ENCODE results near the gene GRAMD4.

GRAMD4 gene

GRCh38 chr22:46678003-46678657 lies 57.9 kb downstream of the GRAMD4 start:
- no peak for FAIRE-seq
- no peak for DNase-seq (ENCODE audit: insufficient read length, low spot score)
- no peak for TF ChIP-seq POLR2A (IDR thresholded peaks at IDR 0.05; ENCODE audit: low read depth, low read length)
- TF ChIP-seq POLR2AphosphoS5 (IDR thresholded peaks at IDR 0.05; ENCODE audit: low read depth, low read length): no peak
- no peak for TF ChIP-seq POU2F2 (IDR thresholded peaks at IDR 0.05; ENCODE audit: low read depth, low read length)
- TF ChIP-seq TAF1 (IDR thresholded peaks at IDR 0.05; ENCODE audit: low read depth, low read length): no peak
- no peak for TF ChIP-seq SPI1 (IDR thresholded peaks at IDR 0.05; ENCODE audit: low read depth, low read length)

GRCh38 chr22:46678785-46679700 lies 58.9 kb downstream of the GRAMD4 start:
- no peak for FAIRE-seq
- no peak for TF ChIP-seq TAF1 (IDR thresholded peaks at IDR 0.05; ENCODE audit: low read depth, low read length)
- TF ChIP-seq SPI1 (IDR thresholded peaks at IDR 0.05; ENCODE audit: low read depth, low read length): no peak
- no peak for TF ChIP-seq POLR2A (IDR thresholded peaks at IDR 0.05; ENCODE audit: low read depth, low read length)
- no peak for DNase-seq (ENCODE audit: insufficient read length, low spot score)

- DNase-seq (ENCODE audit: insufficient read length, low spot score) (no peak), FAIRE-seq (no peak)
- TF ChIP-seq SPI1 (IDR thresholded peaks at IDR 0.05; ENCODE audit: low read depth, low read length): no peak
- TF ChIP-seq PAX5 (IDR thresholded peaks at IDR 0.05; ENCODE audit: insufficient read depth, low read length, severe bottlenecking): no peak
- TF ChIP-seq POU2F2 (IDR thresholded peaks at IDR 0.05; ENCODE audit: low read depth, low read length): no peak
Observed at GRCh38 chr22:46679706-46680269, 59.6 kb downstream of the GRAMD4 start.

- peak; percentile 65 for DNase-seq (ENCODE audit: insufficient read length, low spot score)
- no peak for FAIRE-seq
- no peak for TF ChIP-seq TAF1 (IDR thresholded peaks at IDR 0.05; ENCODE audit: low read depth, low read length)
- no peak for TF ChIP-seq POU2F2 (IDR thresholded peaks at IDR 0.05; ENCODE audit: low read depth, low read length)
- TF ChIP-seq SPI1 (IDR thresholded peaks at IDR 0.05; ENCODE audit: low read depth, low read length): no peak
- TF ChIP-seq POLR2A (IDR thresholded peaks at IDR 0.05; ENCODE audit: low read depth, low read length): no peak
- TF ChIP-seq PAX5 (IDR thresholded peaks at IDR 0.05; ENCODE audit: insufficient read depth, low read length, severe bottlenecking): no peak
- no peak for TF ChIP-seq POLR2AphosphoS5 (IDR thresholded peaks at IDR 0.05; ENCODE audit: low read depth, low read length)
Observed at GRCh38 chr22:46681010-46681409, 60.8 kb downstream of the GRAMD4 start.

GRCh38 chr22:46682011-46682731 lies 62.0 kb downstream of the GRAMD4 start:
- FAIRE-seq (no peak), DNase-seq (ENCODE audit: insufficient read length, low spot score) (no peak)
- TF ChIP-seq POU2F2 (IDR thresholded peaks at IDR 0.05; ENCODE audit: low read depth, low read length) (no peak), SPI1 (IDR thresholded peaks at IDR 0.05; ENCODE audit: low read depth, low read length) (no peak), POLR2AphosphoS5 (IDR thresholded peaks at IDR 0.05; ENCODE audit: low read depth, low read length) (no peak), PAX5 (IDR thresholded peaks at IDR 0.05; ENCODE audit: insufficient read depth, low read length, severe bottlenecking) (no peak), TAF1 (IDR thresholded peaks at IDR 0.05; ENCODE audit: low read depth, low read length) (no peak), POLR2A (IDR thresholded peaks at IDR 0.05; ENCODE audit: low read depth, low read length) (no peak)

- FAIRE-seq (peak; percentile 97), DNase-seq (ENCODE audit: insufficient read length, low spot score) (peak; percentile 81)
Observed at GRCh38 chr22:46684706-46685105, 64.5 kb downstream of the GRAMD4 start.

GRCh38 chr22:46686221-46687047 lies 66.2 kb downstream of the GRAMD4 start:
- TF ChIP-seq POLR2A (IDR thresholded peaks at IDR 0.05; ENCODE audit: low read depth, low read length): no peak
- no peak for TF ChIP-seq TAF1 (IDR thresholded peaks at IDR 0.05; ENCODE audit: low read depth, low read length)
- TF ChIP-seq POLR2AphosphoS5 (IDR thresholded peaks at IDR 0.05; ENCODE audit: low read depth, low read length): no peak
- TF ChIP-seq PAX5 (IDR thresholded peaks at IDR 0.05; ENCODE audit: insufficient read depth, low read length, severe bottlenecking): no peak
- no peak for TF ChIP-seq POU2F2 (IDR thresholded peaks at IDR 0.05; ENCODE audit: low read depth, low read length)
- no peak for TF ChIP-seq SPI1 (IDR thresholded peaks at IDR 0.05; ENCODE audit: low read depth, low read length)
- DNase-seq (ENCODE audit: insufficient read length, low spot score) (no peak), FAIRE-seq (peak; percentile 80)

More at GRCh38 chr22:46684706-46685105, 64.5 kb downstream of the GRAMD4 start:
- peak; percentile 84 for TF ChIP-seq PAX5 (IDR thresholded peaks at IDR 0.05; ENCODE audit: insufficient read depth, low read length, severe bottlenecking)
- TF ChIP-seq POLR2AphosphoS5 (IDR thresholded peaks at IDR 0.05; ENCODE audit: low read depth, low read length): no peak

- no peak for TF ChIP-seq POLR2A (IDR thresholded peaks at IDR 0.05; ENCODE audit: low read depth, low read length)
- no peak for TF ChIP-seq TAF1 (IDR thresholded peaks at IDR 0.05; ENCODE audit: low read depth, low read length)
- TF ChIP-seq POU2F2 (IDR thresholded peaks at IDR 0.05; ENCODE audit: low read depth, low read length): no peak
- no peak for TF ChIP-seq SPI1 (IDR thresholded peaks at IDR 0.05; ENCODE audit: low read depth, low read length)
- TF ChIP-seq PAX5 (IDR thresholded peaks at IDR 0.05; ENCODE audit: insufficient read depth, low read length, severe bottlenecking): no peak
- TF ChIP-seq POLR2AphosphoS5 (IDR thresholded peaks at IDR 0.05; ENCODE audit: low read depth, low read length): no peak
- FAIRE-seq (no peak), DNase-seq (ENCODE audit: insufficient read length, low spot score) (no peak)
Observed at GRCh38 chr22:46687048-46687444, 66.9 kb downstream of the GRAMD4 start.

Measured in GM12891 (cell line).